Measurements from ENCODE around the gene ULK4.

ULK4 gene

GRCh38 chr3:41574900-41575299 is 387.0 kb downstream of the ULK4 start (continued):
- no peak for TF ChIP-seq ATF2 (tag by site-specific recombination; IDR thresholded peaks at IDR 0.05; ENCODE audit: low read depth)
- no peak for TF ChIP-seq ZNF132 (tag by site-specific recombination; IDR thresholded peaks at IDR 0.05; ENCODE audit: borderline replicate concordance)
- TF ChIP-seq, protein P1, sequence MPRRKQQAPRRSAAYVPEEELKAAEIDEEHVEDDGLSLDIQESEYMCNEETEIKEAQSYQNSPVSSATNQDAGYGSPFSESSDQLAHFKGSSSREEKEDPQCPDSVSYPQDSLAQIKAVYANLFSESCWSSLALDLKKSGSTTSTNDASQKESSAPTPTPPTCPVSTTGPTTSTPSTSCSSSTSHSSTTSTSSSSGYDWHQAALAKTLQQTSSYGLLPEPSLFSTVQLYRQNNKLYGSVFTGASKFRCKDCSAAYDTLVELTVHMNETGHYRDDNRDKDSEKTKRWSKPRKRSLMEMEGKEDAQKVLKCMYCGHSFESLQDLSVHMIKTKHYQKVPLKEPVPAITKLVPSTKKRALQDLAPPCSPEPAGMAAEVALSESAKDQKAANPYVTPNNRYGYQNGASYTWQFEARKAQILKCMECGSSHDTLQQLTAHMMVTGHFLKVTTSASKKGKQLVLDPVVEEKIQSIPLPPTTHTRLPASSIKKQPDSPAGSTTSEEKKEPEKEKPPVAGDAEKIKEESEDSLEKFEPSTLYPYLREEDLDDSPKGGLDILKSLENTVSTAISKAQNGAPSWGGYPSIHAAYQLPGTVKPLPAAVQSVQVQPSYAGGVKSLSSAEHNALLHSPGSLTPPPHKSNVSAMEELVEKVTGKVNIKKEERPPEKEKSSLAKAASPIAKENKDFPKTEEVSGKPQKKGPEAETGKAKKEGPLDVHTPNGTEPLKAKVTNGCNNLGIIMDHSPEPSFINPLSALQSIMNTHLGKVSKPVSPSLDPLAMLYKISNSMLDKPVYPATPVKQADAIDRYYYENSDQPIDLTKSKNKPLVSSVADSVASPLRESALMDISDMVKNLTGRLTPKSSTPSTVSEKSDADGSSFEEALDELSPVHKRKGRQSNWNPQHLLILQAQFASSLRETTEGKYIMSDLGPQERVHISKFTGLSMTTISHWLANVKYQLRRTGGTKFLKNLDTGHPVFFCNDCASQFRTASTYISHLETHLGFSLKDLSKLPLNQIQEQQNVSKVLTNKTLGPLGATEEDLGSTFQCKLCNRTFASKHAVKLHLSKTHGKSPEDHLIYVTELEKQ (tag by site-specific recombination; IDR thresholded peaks at IDR 0.05; ENCODE audit: borderline replicate concordance): no peak

- CTCF ChIA-PET: no interaction called here
- H3K4me3 ChIP-seq (ENCODE audit: low read depth, low read length): no peak overlapping the region
- TF ChIP-seq ZNF140 (tag by site-specific recombination; IDR thresholded peaks at IDR 0.05) (no peak), ZNF133 (tag by site-specific recombination; IDR thresholded peaks at IDR 0.05) (no peak), ZNF768 (tag by site-specific recombination; IDR thresholded peaks at IDR 0.05) (no peak), ATF2 (tag by site-specific recombination; IDR thresholded peaks at IDR 0.05; ENCODE audit: low read depth) (no peak), ZNF561 (tag by site-specific recombination; IDR thresholded peaks at IDR 0.05; ENCODE audit: borderline replicate concordance) (no peak), ZBTB7A (tag by site-specific recombination; IDR thresholded peaks at IDR 0.05; ENCODE audit: low read depth) (no peak), ZNF529 (tag by site-specific recombination; IDR thresholded peaks at IDR 0.05; ENCODE audit: insufficient replicate concordance) (no peak), ZNF155 (tag by site-specific recombination; IDR thresholded peaks at IDR 0.05) (no peak), SP3 (tag by site-specific recombination; IDR thresholded peaks at IDR 0.05) (no peak), BCL6B (tag by site-specific recombination; IDR thresholded peaks at IDR 0.05) (no peak), ZNF747 (tag by site-specific recombination; IDR thresholded peaks at IDR 0.05) (no peak), RBAK (tag by site-specific recombination; IDR thresholded peaks at IDR 0.05) (no peak), ZNF658 (tag by site-specific recombination; IDR thresholded peaks at IDR 0.05) (no peak), ZNF423 (tag by site-specific recombination; IDR thresholded peaks at IDR 0.05) (no peak)
- H3K36me3 ChIP-seq (ENCODE audit: control insufficient read depth in 2 of 2, insufficient read depth in 1 of 2, low read length in 2 of 2): no peaks in the 10 kb centered on the region
- H3K27ac ChIP-seq (ENCODE audit: extremely low read depth, low read depth, low read length): no peak overlapping the region
- POLR2A ChIA-PET: no interaction called here
- H3K4me1 ChIP-seq (ENCODE audit: control insufficient read depth, insufficient read depth, low read length): no peaks in the 10 kb centered on the region
- H3K9me3 ChIP-seq (ENCODE audit: control insufficient read depth, insufficient read depth, low read depth, low read length): no peaks in the 10 kb centered on the region
Measured at GRCh38 chr3:41573591-41573990, 388.3 kb downstream of the ULK4 start.

- Histone ChIP-seq H3K4me1 (ENCODE audit: control insufficient read depth, insufficient read depth, low read length) (no peaks in the 10 kb centered on the region), H3K27ac (ENCODE audit: extremely low read depth, low read depth, low read length) (no peak overlapping the region), H3K9me3 (ENCODE audit: control insufficient read depth, insufficient read depth, low read depth, low read length) (no peaks in the 10 kb centered on the region), H3K4me3 (ENCODE audit: low read depth, low read length) (no peak overlapping the region), H3K36me3 (ENCODE audit: control insufficient read depth in 2 of 2, insufficient read depth in 1 of 2, low read length in 2 of 2) (no peaks in the 10 kb centered on the region)
- CTCF ChIA-PET: no interaction called here
- POLR2A ChIA-PET: no interaction called here
- no peak for TF ChIP-seq MZF1 (tag by site-specific recombination; IDR thresholded peaks at IDR 0.05; ENCODE audit: borderline replicate concordance)
- no peak for TF ChIP-seq ZNF449 (tag by site-specific recombination; IDR thresholded peaks at IDR 0.05)
- no peak for TF ChIP-seq MYNN (tag by site-specific recombination; IDR thresholded peaks at IDR 0.05; ENCODE audit: borderline replicate concordance)
- TF ChIP-seq ZNF529 (tag by site-specific recombination; IDR thresholded peaks at IDR 0.05; ENCODE audit: insufficient replicate concordance): no peak
- TF ChIP-seq ZBTB11 (tag by site-specific recombination; conservative IDR thresholded peaks at IDR 0.05; ENCODE audit: low read depth): no peak
Measured at GRCh38 chr3:41572092-41572491, 389.8 kb downstream of the ULK4 start.
